GM18519 (cell line): Measurements from ENCODE around the gene CD4.

Source experiments
- ATAC-seq: cut with Tn5 transposase; IDR thresholded peaks from one replicate; pipeline ENCODE4 v1.9.1; 2021; ENCODE audit warnings: mild to moderate bottlenecking, moderate library complexity; ENCODE audit not compliant: unreplicated experiment, low FRiP score

Gene CD4

GRCh38 chr12:6826734-6827436 is 37.6 kb downstream of the CD4 start:
- no peak for ATAC-seq

- ATAC-seq = no peak
Observed at GRCh38 chr12:6827437-6827911, 38.1 kb downstream of the CD4 start.

GRCh38 chr12:6827982-6828780 is 38.9 kb downstream of the CD4 start, which contains the start of gene P3H3:
TSS of gene P3H3 (plus strand) at chr12:6828407. CDS start at chr12:6828441, 34 bp downstream.
- no peak for ATAC-seq

- ATAC-seq = no peak
Observed at GRCh38 chr12:6828781-6829535, 39.6 kb downstream of the CD4 start.

- no peak for ATAC-seq
Observed at GRCh38 chr12:6829536-6830220, 40.4 kb downstream of the CD4 start.

GRCh38 chr12:6830286-6830890 is 41.1 kb downstream of the CD4 start:
- ATAC-seq = no peak

- no peak for ATAC-seq
Observed at GRCh38 chr12:6830999-6831398, 41.7 kb downstream of the CD4 start.

- no peak for ATAC-seq
Observed at GRCh38 chr12:6831450-6831995, 42.2 kb downstream of the CD4 start.

GRCh38 chr12:6832125-6832524 is 42.8 kb downstream of the CD4 start:
- ATAC-seq = no peak

- ATAC-seq = no peak
Observed at GRCh38 chr12:6833189-6833890, 44.0 kb downstream of the CD4 start.

GRCh38 chr12:6834254-6834653 is 44.9 kb downstream of the CD4 start:
- ATAC-seq = no peak

- ATAC-seq = no peak
Observed at GRCh38 chr12:6834873-6835272, 45.5 kb downstream of the CD4 start.

- no peak for ATAC-seq
Observed at GRCh38 chr12:6836851-6837250, 47.5 kb downstream of the CD4 start.

- ATAC-seq = no peak
Observed at GRCh38 chr12:6837370-6838060, 48.2 kb downstream of the CD4 start.

GRCh38 chr12:6838854-6839253 is 49.5 kb downstream of the CD4 start:
- no peak for ATAC-seq

- ATAC-seq = peak; percentile 62
Observed at GRCh38 chr12:6839482-6840201, 50.3 kb downstream of the CD4 start.

- no peak for ATAC-seq
Observed at GRCh38 chr12:6840330-6840729, 51.0 kb downstream of the CD4 start.
